A549 (cell line): Measurements from ENCODE around the gene PADI2. TPM values are rescaled to one million over a fixed set of nuclear protein-coding genes. Genes with fewer than 3 reads are reported as not detected.

Experiments
- ATAC-seq, 2 experiments: fragments of 200-7000 bp in 1 of 2; fragments of >200 bp in 1 of 2; cut with Nextera tagmentation in 1 of 2; cut with Tn5 transposase in 1 of 2; 3 replicates each; pipeline versions ENCODE4 v1.8.0 to v1.9.1; 2018 to 2020; ENCODE audit warnings: mild to moderate bottlenecking in 1 of 2, moderate library complexity in 1 of 2
- CTCF ChIA-PET: fragments of 300-600 bp; sonication (Branson Sonifier 250); formaldehyde crosslinking; extraction: SDS; loops from one replicate; lab custom pipeline; 2021; ENCODE audit warnings: antibody characterized with exemption, inconsistent platforms; lab: Yijun Ruan, JAX
- POLR2A ChIA-PET: fragments of 350-600 bp; formaldehyde crosslinking; extraction: SDS; loops from one replicate; lab custom pipeline; 2021; ENCODE audit warnings: antibody characterized with exemption, inconsistent platforms; lab: Yijun Ruan, JAX
- DNase-seq, 2 experiments: peaks; one replicate each; pipeline versions ENCODE4 v3.0.0 to v3.0.0-alpha.2; 2011 to 2016; ENCODE audit warnings: low read depth in 1 of 2, low spot score in 1 of 2
- FAIRE-seq: peaks from 2 replicates; lab custom pipeline; 2011; peaks lifted over from hg19 to GRCh38; lab: Jason Lieb, UNC
- H3K27ac ChIP-seq, 2 experiments: fragments of >200 bp; sonication (Bioruptor Twin); formaldehyde crosslinking; 3 replicates each; pipeline ENCODE4 v1.5.1; 2016 to 2017
- H3K4me1 ChIP-seq: fragments of >200 bp; sonication (Bioruptor Twin); formaldehyde crosslinking; 3 replicates; pipeline ENCODE4 v1.6.1; 2016
- H3K4me2 ChIP-seq: fragments of >200 bp; sonication (Bioruptor Twin); formaldehyde crosslinking; 3 replicates; pipeline ENCODE4 v1.6.1; 2016
- H3K4me3 ChIP-seq: fragments of >200 bp; sonication (Bioruptor Twin); formaldehyde crosslinking; 3 replicates; pipeline ENCODE4 v1.5.1; 2016
- H3K9me3 ChIP-seq: fragments of >200 bp; sonication (Bioruptor Twin); formaldehyde crosslinking; 3 replicates; pipeline ENCODE4 v1.6.1; 2016
- BHLHE40 ChIP-seq: IDR thresholded peaks from 2 replicates; pipeline ENCODE4 v1.6.1; 2012; ENCODE audit warnings: low read depth, low read length, inconsistent platforms
- CBX2 ChIP-seq: fragments of 200-600 bp; sonication (generic); IDR thresholded peaks from 2 replicates; pipeline ENCODE4 v1.6.1; 2016; ENCODE audit warnings: low read depth, mild to moderate bottlenecking, borderline replicate concordance
- CHD2 ChIP-seq: fragments of 150-350 bp; IDR thresholded peaks from 2 replicates; pipeline ENCODE4 v1.6.1; 2014; ENCODE audit warnings: low read length; ENCODE audit not compliant: partially characterized antibody
- CHD4 ChIP-seq: fragments of 200-600 bp; sonication (generic); IDR thresholded peaks from 2 replicates; pipeline ENCODE4 v1.6.1; 2016; ENCODE audit warnings: antibody characterized with exemption, mild to moderate bottlenecking, borderline replicate concordance
- E2F6 ChIP-seq: IDR thresholded peaks from 2 replicates; pipeline ENCODE4 v1.6.1; 2012; ENCODE audit warnings: low read depth, borderline replicate concordance
- EHMT2 ChIP-seq: fragments of 200-600 bp; sonication (generic); IDR thresholded peaks from 2 replicates; pipeline ENCODE4 v1.6.1; 2016; ENCODE audit warnings: antibody characterized with exemption, low read depth, mild to moderate bottlenecking, moderate library complexity
- ELK1 ChIP-seq: fragments of 150-350 bp; IDR thresholded peaks from 2 replicates; pipeline ENCODE4 v1.6.1; 2014; ENCODE audit warnings: low read depth, mild to moderate bottlenecking, low read length
- EP300 ChIP-seq, 2 experiments: fragments of >200 bp; sonication (Bioruptor Twin); formaldehyde crosslinking; IDR thresholded peaks; 2 replicates in 1 of 2; 3 replicates in 1 of 2; pipeline ENCODE4 v1.6.1; 2016 to 2017
- FOXS1 ChIP-seq: fragments of 250-450 bp; sonication (Bioruptor Pico); IDR thresholded peaks from 2 replicates; pipeline ENCODE4 v1.5.0; 2020; ENCODE audit warnings: mild to moderate bottlenecking, moderate library complexity
- HDAC2 ChIP-seq: fragments of 200-600 bp; sonication (generic); IDR thresholded peaks from 2 replicates; pipeline ENCODE4 v1.6.1; 2016
- HEYL ChIP-seq: fragments of 250-450 bp; sonication (Bioruptor Pico); IDR thresholded peaks from 2 replicates; pipeline ENCODE4 v1.8.0; 2021; ENCODE audit warnings: mild to moderate bottlenecking, moderate library complexity
- HOXB5 ChIP-seq: fragments of 250-450 bp; sonication (Bioruptor Pico); IDR thresholded peaks from 2 replicates; pipeline ENCODE4 v1.5.0; 2020; ENCODE audit warnings: mild to moderate bottlenecking, moderate library complexity
- KDM1A ChIP-seq: fragments of 200-600 bp; sonication (generic); IDR thresholded peaks from 2 replicates; pipeline ENCODE4 v1.6.1; 2016; ENCODE audit warnings: low read depth, mild to moderate bottlenecking
- MAFK ChIP-seq: fragments of 450-650 bp; IDR thresholded peaks from 2 replicates; pipeline ENCODE4 v1.6.1; 2014; ENCODE audit not compliant: partially characterized antibody
- NFE2L2 ChIP-seq: fragments of 150-350 bp; conservative IDR thresholded peaks from 2 replicates; pipeline ENCODE4 v1.6.1; 2014; ENCODE audit warnings: low read length
- NPAS2 ChIP-seq: fragments of 250-450 bp; sonication (Bioruptor Pico); IDR thresholded peaks from 2 replicates; pipeline ENCODE4 v1.8.0; 2022; ENCODE audit warnings: mild to moderate bottlenecking, moderate library complexity, borderline replicate concordance
- POLR2AphosphoS2 ChIP-seq: conservative IDR thresholded peaks from 2 replicates; pipeline ENCODE4 v1.6.1; 2012; ENCODE audit warnings: low read length, improper control_type of control experiment, inconsistent platforms
- RCOR1 ChIP-seq: fragments of 150-350 bp; IDR thresholded peaks from 2 replicates; pipeline ENCODE4 v1.6.1; 2014; ENCODE audit warnings: antibody characterized with exemption, low read length, low read depth
- REST ChIP-seq: fragments of 200-600 bp; sonication (generic); IDR thresholded peaks from 2 replicates; pipeline ENCODE4 v1.6.1; 2016; ENCODE audit warnings: antibody characterized with exemption, mild to moderate bottlenecking, moderate library complexity
- RFX5 ChIP-seq: fragments of 450-650 bp; IDR thresholded peaks from 2 replicates; pipeline ENCODE4 v1.7.1; 2014; ENCODE audit warnings: antibody characterized with exemption, mild to moderate bottlenecking, moderate library complexity
- RNF2 ChIP-seq: fragments of 200-600 bp; sonication (generic); IDR thresholded peaks from 2 replicates; pipeline ENCODE4 v1.6.1; 2016; ENCODE audit warnings: low read depth, mild to moderate bottlenecking, antibody characterized with exemption, moderate library complexity, borderline replicate concordance
- SREBF2 ChIP-seq: fragments of 450-650 bp; IDR thresholded peaks from 2 replicates; pipeline ENCODE4 v1.6.1; 2014; ENCODE audit warnings: mild to moderate bottlenecking, moderate library complexity
- USF2 ChIP-seq: fragments of 450-650 bp; IDR thresholded peaks from 2 replicates; pipeline ENCODE4 v1.6.1; 2014; ENCODE audit warnings: antibody characterized with exemption
- ZFP36 ChIP-seq: fragments of 450-650 bp; IDR thresholded peaks from 2 replicates; pipeline ENCODE4 v1.6.1; 2014; ENCODE audit warnings: borderline replicate concordance; ENCODE audit not compliant: partially characterized antibody
- ZSCAN20 ChIP-seq: fragments of 250-450 bp; sonication (Bioruptor Pico); IDR thresholded peaks from 2 replicates; pipeline ENCODE4 v1.8.0; 2022; ENCODE audit warnings: mild to moderate bottlenecking, moderate library complexity
- WGBS: methylation state at CpG from one replicate; pipeline ENCODE4 v1.1.6; 2017; ENCODE audit errors: missing lambda C conversion rate; 5-methylcytosine and 5-hydroxymethylcytosine counted together
- polyA plus RNA-seq, 4 experiments: library from polyadenylated mRNA; depleted of rRNA in 3 of 4; stranded (reverse); fragments of >200 nt; fragmentation: RNase III in 1 of 4; extraction: RNeasy Plus Mini Kit Qiagen cat#74134 plus additional on column Dnase treatment in 1 of 4; gene quantifications; 2 replicates in 3 of 4; 3 replicates in 1 of 4; pipeline ENCODE4 v1.2.3, GENCODE V29; 2011 to 2017

PADI2 gene
- polyA plus RNA-seq, 2 of the 4 experiments (the other 2 are of a cell fraction): 1.1 to 1.3 TPM

- TF ChIP-seq MAFK (no peak), EHMT2 (no peak), ZSCAN20 (CRISPR knock-in tag) (no peak)
- TF ChIP-seq, all 56 proteins: peak for 0
Measured at GRCh38 chr1:17104782-17105181, 14.5 kb downstream of the PADI2 start (continued).

- no peaks in the 10 kb centered on the region for H3K4me1 ChIP-seq
- WGBS: 60% methylated on average over 2 of the region's 2 CpGs
- ChIA-PET CTCF (interaction anchor here (1.2 to 1.7 kb wide), 2 partner anchors 23 to 42 kb away, joined by 3 read pairs; no protein-coding TSS in a partner anchor), POLR2A (no interaction called here)
- FAIRE-seq (no peak), DNase-seq (no peak), ATAC-seq (no peak)
- H3K9me3 ChIP-seq: no peaks in the 10 kb centered on the region
- H3K27ac ChIP-seq: no peak overlapping the region
- no peak overlapping the region for H3K4me3 ChIP-seq
- H3K4me2 ChIP-seq: no peak overlapping the region
- TF ChIP-seq RFX5: no peak
- TF ChIP-seq SREBF2: no peak
- TF ChIP-seq USF2: no peak
- TF ChIP-seq ZSCAN20 (CRISPR knock-in tag): no peak
- no peak for TF ChIP-seq E2F6
- TF ChIP-seq RNF2: no peak
- TF ChIP-seq KDM1A: no peak
- TF ChIP-seq ELK1: no peak
- no peak for TF ChIP-seq HEYL (CRISPR knock-in tag)
- no peak for TF ChIP-seq CHD4
- TF ChIP-seq REST: no peak
- TF ChIP-seq ZFP36: no peak
- TF ChIP-seq BHLHE40: no peak
- TF ChIP-seq HOXB5 (CRISPR knock-in tag): no peak
- no peak for TF ChIP-seq RCOR1
- no peak for TF ChIP-seq NFE2L2
- TF ChIP-seq EP300 (IDR thresholded peaks at IDR 0.05): no peak
- no peak for TF ChIP-seq CBX2
Measured at GRCh38 chr1:17102232-17102631, 17.0 kb downstream of the PADI2 start.

- H3K4me2 ChIP-seq: no peak overlapping the region
- POLR2A ChIA-PET: no interaction called here
- DNase-seq: no peak
- TF ChIP-seq FOXS1 (no peak), NPAS2 (CRISPR knock-in tag) (no peak), EP300 (IDR thresholded peaks at IDR 0.05) (no peak), BHLHE40 (no peak), HDAC2 (no peak), CHD2 (no peak), RFX5 (no peak), RCOR1 (no peak), USF2 (no peak), POLR2AphosphoS2 (no peak)
- TF ChIP-seq, all 56 proteins: peak for 0
- FAIRE-seq: no peak
- 61% methylated on average over 4 of the region's 4 CpGs for WGBS
- Histone ChIP-seq H3K4me1 (no peaks in the 10 kb centered on the region), H3K9me3 (no peaks in the 10 kb centered on the region), H3K4me3 (no peak overlapping the region), H3K27ac (no peak overlapping the region)
- CTCF ChIA-PET: no interaction called here
- no peak for ATAC-seq
Measured at GRCh38 chr1:17101261-17101660, 18.0 kb downstream of the PADI2 start.
